HCT116 (cell line): ENCODE measurements around the gene TBRG1. TPM values are rescaled to one million over a fixed set of nuclear protein-coding genes. Genes with fewer than 3 reads are reported as not detected.
A peak's percentile ranks its signal among the peaks of the same experiment; 100 is the strongest.

Experiments used
- ATAC-seq: fragments of 200-7000 bp; cut with Tn5 transposase; 2 replicates; pipeline ENCODE4 v1.9.1; 2020; ENCODE audit warnings: mild to moderate bottlenecking, moderate library complexity
- BruUV-seq: library from RNA; stranded (reverse); fragments of 400-500 nt; replicated peaks from 2 replicates; lab custom pipeline; 2021; lab: Mats Ljungman, UMichigan
- CTCF ChIA-PET: fragments of 300-600 bp; sonication (Branson Sonifier 250); formaldehyde crosslinking; loops from one replicate; lab custom pipeline; 2021; ENCODE audit warnings: antibody characterized with exemption; lab: Charles Lee
- POLR2A ChIA-PET: fragments of 300-600, 350-600 bp; sonication (Branson Sonifier 250); formaldehyde crosslinking; loops from one replicate; lab custom pipeline; 2021; ENCODE audit warnings: antibody characterized with exemption; lab: Charles Lee
- RAD21 ChIA-PET, 2 experiments: fragments of 300-600 bp; sonication (Branson Sonifier 250); formaldehyde crosslinking; loops; one replicate each; lab custom pipeline; 2023; ENCODE audit warnings: low total read pairs in 2 of 2; ENCODE audit not compliant: uncharacterized antibody in 2 of 2, unreplicated experiment in 2 of 2, low non-redundant PET in 1 of 2; lab: Charles Lee
- DNase-seq: peaks from one replicate; pipeline ENCODE4 v3.0.0-alpha.2; 2010; ENCODE audit warnings: low read depth, low spot score
- H2AFZ ChIP-seq: fragments of 200-600 bp; shearing (Covaris generic), sonication (generic); 2 replicates; pipeline ENCODE4 v1.6.1; 2017; ENCODE audit warnings: low read depth, mixed run types, mixed read lengths, antibody characterized with exemption, low read length; ENCODE audit not compliant: poor library complexity, severe bottlenecking
- H3K27ac ChIP-seq: 2 replicates; pipeline ENCODE4 v1.5.1; 2012; ENCODE audit warnings: low read depth, low read length
- H3K27me3 ChIP-seq: fragments of 200-600 bp; sonication (generic); 2 replicates; pipeline ENCODE4 v1.6.1; 2016; ENCODE audit warnings: mixed run types, low read length, mixed read lengths; ENCODE audit not compliant: insufficient read depth
- H3K36me3 ChIP-seq, 2 experiments: fragments of 200-500 bp in 1 of 2; fragments of 200-600 bp in 1 of 2; sonication (Bioruptor generic) in 1 of 2; sonication (generic) in 1 of 2; 2 replicates each; pipeline versions ENCODE4 v1.5.1 to v1.6.1; 2014 to 2016; ENCODE audit warnings: low read length in 2 of 2, inconsistent platforms in 1 of 2, mixed read lengths in 1 of 2, mixed run types in 1 of 2; ENCODE audit not compliant: insufficient read depth in 2 of 2, control insufficient read depth in 1 of 2
- H3K4me1 ChIP-seq, 2 experiments: fragments of 200-600 bp in 1 of 2; sonication (generic) in 1 of 2; 2 replicates each; pipeline versions ENCODE4 v1.5.1 to v1.6.1; 2012 to 2017; ENCODE audit warnings: low read length in 2 of 2, inconsistent platforms in 1 of 2, mild to moderate bottlenecking in 1 of 2, mixed read lengths in 1 of 2, mixed run types in 1 of 2, moderate library complexity in 1 of 2; ENCODE audit not compliant: insufficient read depth in 2 of 2, control insufficient read depth in 1 of 2
- H3K4me2 ChIP-seq: fragments of 200-600 bp; sonication (generic); 2 replicates; pipeline ENCODE4 v1.6.1; 2017; ENCODE audit warnings: mixed run types, low read length, mixed read lengths
- H3K4me3 ChIP-seq, 2 experiments: fragments of 200-600 bp in 1 of 2; sonication (generic) in 1 of 2; replicated peaks in 1 of 2; 2 replicates each; pipeline ENCODE4 v1.5.1; 2011 to 2016; ENCODE audit warnings: low read length in 2 of 2, control low read depth in 1 of 2, low read depth in 1 of 2, mild to moderate bottlenecking in 1 of 2, mixed read lengths in 1 of 2, mixed run types in 1 of 2
- H3K79me2 ChIP-seq: fragments of 200-600 bp; sonication (generic); 2 replicates; pipeline ENCODE4 v1.6.1; 2017; ENCODE audit warnings: mild to moderate bottlenecking, mixed run types, low read length, moderate library complexity, mixed read lengths; ENCODE audit not compliant: insufficient read depth
- H3K9ac ChIP-seq: fragments of 200-600 bp; sonication (generic); 2 replicates; pipeline ENCODE4 v1.6.1; 2016; ENCODE audit warnings: low read length, mixed read lengths
- H3K9me2 ChIP-seq: fragments of 200-600 bp; sonication (generic), shearing (Covaris generic); 2 replicates; pipeline ENCODE4 v1.6.1; 2017; ENCODE audit warnings: mixed run types, mild to moderate bottlenecking, moderate library complexity; ENCODE audit not compliant: insufficient read depth
- H3K9me3 ChIP-seq, 2 experiments: fragments of 200-500 bp in 1 of 2; fragments of 200-600 bp in 1 of 2; sonication (Bioruptor generic) in 1 of 2; sonication (generic) in 1 of 2; 2 replicates each; pipeline ENCODE4 v1.6.1; 2014 to 2017; ENCODE audit warnings: low read length in 2 of 2, mixed read lengths in 2 of 2, inconsistent platforms in 1 of 2, low read depth in 1 of 2, mild to moderate bottlenecking in 1 of 2, mixed run types in 1 of 2, moderate library complexity in 1 of 2; ENCODE audit not compliant: control insufficient read depth in 1 of 2, insufficient read depth in 1 of 2
- H4K20me1 ChIP-seq: fragments of 200-600 bp; sonication (generic), shearing (Covaris generic); 2 replicates; pipeline ENCODE4 v1.6.1; 2017; ENCODE audit warnings: mixed run types, mild to moderate bottlenecking, moderate library complexity; ENCODE audit not compliant: insufficient read depth
- CEBPB ChIP-seq: IDR thresholded peaks from 2 replicates; pipeline ENCODE4 v1.6.1; 2012; ENCODE audit warnings: low read depth
- EGR1 ChIP-seq: IDR thresholded peaks from 2 replicates; pipeline ENCODE4 v1.6.1; 2012; ENCODE audit warnings: low read depth
- EZH2 ChIP-seq: fragments of 200-600 bp; sonication (generic); IDR thresholded peaks from 2 replicates; pipeline ENCODE4 v1.6.1; 2017; ENCODE audit warnings: antibody characterized with exemption, mixed run types
- FOSL1 ChIP-seq: IDR thresholded peaks from 2 replicates; pipeline ENCODE4 v1.6.1; 2012; ENCODE audit warnings: low read depth
- JUND ChIP-seq: IDR thresholded peaks from 2 replicates; pipeline ENCODE4 v1.6.1; 2012
- POLR2A ChIP-seq: IDR thresholded peaks from 2 replicates; pipeline ENCODE4 v1.7.0; 2011; ENCODE audit warnings: borderline replicate concordance; ENCODE audit not compliant: insufficient read depth, insufficient read length; ENCODE audit errors: extremely low read depth
- RAD21 ChIP-seq: IDR thresholded peaks from 2 replicates; pipeline ENCODE4 v1.6.1; 2012; ENCODE audit warnings: low read depth, mild to moderate bottlenecking
- SIN3A ChIP-seq: IDR thresholded peaks from 2 replicates; pipeline ENCODE4 v1.6.1; 2012; ENCODE audit warnings: low read depth
- SP1 ChIP-seq: IDR thresholded peaks from 2 replicates; pipeline ENCODE4 v1.6.1; 2012; ENCODE audit warnings: low read depth
- TCF7L2 ChIP-seq: IDR thresholded peaks from 2 replicates; pipeline ENCODE4 v1.7.0; 2011; ENCODE audit warnings: borderline replicate concordance, inconsistent platforms; ENCODE audit not compliant: insufficient read depth, insufficient read length; ENCODE audit errors: extremely low read depth
- YY1 ChIP-seq: IDR thresholded peaks from 2 replicates; pipeline ENCODE4 v1.6.1; 2011; ENCODE audit warnings: low read length, low read depth, moderate library complexity, mild to moderate bottlenecking; ENCODE audit not compliant: insufficient replicate concordance; ENCODE audit errors: extremely low read depth
- ZFX ChIP-seq: fragments of 450-650 bp; IDR thresholded peaks from 2 replicates; pipeline ENCODE4 v1.6.1; 2017
- ZNF274 ChIP-seq: fragments of 200-500 bp; sonication (Bioruptor generic); IDR thresholded peaks from 2 replicates; pipeline ENCODE4 v1.6.1; 2014; ENCODE audit warnings: mild to moderate bottlenecking, low read depth, low read length, inconsistent platforms
- intact Hi-C: fragments of 100-400 bp; cut with micrococcal nuclease; formaldehyde crosslinking; loops from 2 replicates; pipeline ENCODE4 v1.10.0; 2022
- total RNA-seq: library from RNA; stranded (reverse); gene quantifications from one replicate; pipeline ENCODE4 v1.2.1, GENCODE V29; 2021; ENCODE audit not compliant: unreplicated experiment
- TF ChIP-seq, protein P1 (sequence below), 3 experiments: fragments of 200-600 bp in 1 of 3; sonication (generic) in 1 of 3; IDR thresholded peaks in 2 of 3; conservative IDR thresholded peaks in 1 of 3; 2 replicates each; pipeline ENCODE4 v1.5.1; 2012 to 2017; ENCODE audit warnings: low read depth in 2 of 3, low read length in 2 of 3, antibody characterized with exemption in 1 of 3, borderline replicate concordance in 1 of 3, control low read depth in 1 of 3, mild to moderate bottlenecking in 1 of 3, mixed read lengths in 1 of 3, mixed run types in 1 of 3, moderate library complexity in 1 of 3; ENCODE audit not compliant: insufficient read depth in 1 of 3
- TF ChIP-seq, protein P2 (sequence below): IDR thresholded peaks from 2 replicates; pipeline ENCODE4 v1.6.1; 2012
- TF ChIP-seq, protein P3 (sequence below): IDR thresholded peaks from 2 replicates; pipeline ENCODE4 v1.6.1; 2012

Gene TBRG1
- total RNA-seq, 1 experiment from 2014 or later: 29.6 TPM

DNA sequence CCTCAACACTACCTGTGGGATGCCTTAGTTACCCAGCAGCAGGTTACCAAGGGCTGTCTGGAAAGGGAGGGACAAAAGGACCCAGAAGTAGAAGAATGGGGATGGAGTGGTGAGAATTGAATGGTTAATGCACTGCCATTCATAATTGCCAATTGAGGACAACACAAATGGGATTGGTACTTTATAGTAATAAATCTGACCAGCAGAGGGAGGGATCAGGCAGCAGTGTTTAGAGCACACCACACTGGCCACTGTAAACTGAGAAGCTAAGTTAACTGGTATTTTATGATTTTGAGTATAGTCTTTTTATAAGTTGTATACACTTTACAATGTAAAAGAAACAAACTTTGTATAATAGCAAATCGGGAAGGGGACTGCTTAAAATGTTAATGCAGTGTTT is 10.7 kb downstream of the TBRG1 start:
- H2AFZ ChIP-seq: no peak overlapping the region
- no peak overlapping the region for H3K4me3 ChIP-seq
- intact Hi-C loops: no loop called here
- no peak overlapping the region for H3K9ac ChIP-seq
- DNase-seq: no peak
- ChIA-PET POLR2A (no interaction called here), CTCF (interaction anchor here (0.6 to 2.6 kb wide), 4 partner anchors 10 to 161 kb away, joined by 3 to 6 read pairs (median 3); no protein-coding TSS in a partner anchor), RAD21 (no interaction called here)
- no peak overlapping the region for H3K4me2 ChIP-seq
- H3K27me3 ChIP-seq: no peaks in the 10 kb centered on the region
- H3K9me2 ChIP-seq: no peaks in the 10 kb centered on the region
- no peak overlapping the region for H3K27ac ChIP-seq
- peaks cover 38 to 47% of the 10 kb centered on the region in 2 experiments for H3K36me3 ChIP-seq
- no TSS peak for BruUV-seq
- peaks cover 2% of the 10 kb centered on the region; the same call in 1 of the 2 replicates for H3K79me2 ChIP-seq
- TF ChIP-seq, protein P1, sequence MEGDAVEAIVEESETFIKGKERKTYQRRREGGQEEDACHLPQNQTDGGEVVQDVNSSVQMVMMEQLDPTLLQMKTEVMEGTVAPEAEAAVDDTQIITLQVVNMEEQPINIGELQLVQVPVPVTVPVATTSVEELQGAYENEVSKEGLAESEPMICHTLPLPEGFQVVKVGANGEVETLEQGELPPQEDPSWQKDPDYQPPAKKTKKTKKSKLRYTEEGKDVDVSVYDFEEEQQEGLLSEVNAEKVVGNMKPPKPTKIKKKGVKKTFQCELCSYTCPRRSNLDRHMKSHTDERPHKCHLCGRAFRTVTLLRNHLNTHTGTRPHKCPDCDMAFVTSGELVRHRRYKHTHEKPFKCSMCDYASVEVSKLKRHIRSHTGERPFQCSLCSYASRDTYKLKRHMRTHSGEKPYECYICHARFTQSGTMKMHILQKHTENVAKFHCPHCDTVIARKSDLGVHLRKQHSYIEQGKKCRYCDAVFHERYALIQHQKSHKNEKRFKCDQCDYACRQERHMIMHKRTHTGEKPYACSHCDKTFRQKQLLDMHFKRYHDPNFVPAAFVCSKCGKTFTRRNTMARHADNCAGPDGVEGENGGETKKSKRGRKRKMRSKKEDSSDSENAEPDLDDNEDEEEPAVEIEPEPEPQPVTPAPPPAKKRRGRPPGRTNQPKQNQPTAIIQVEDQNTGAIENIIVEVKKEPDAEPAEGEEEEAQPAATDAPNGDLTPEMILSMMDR (IDR thresholded peaks at IDR 0.05 in 2 of 3, conservative IDR thresholded peaks at IDR 0.05 in 1 of 3; ENCODE audit: borderline replicate concordance in 1 of 3, insufficient read depth in 1 of 3, low read depth in 2 of 3, low read length in 2 of 3): peak; percentile 14 to 43 (median 27); a peak in 3 of 6 replicates
- peak; percentile 16; the same call in 1 of the 2 replicates for TF ChIP-seq RAD21
- TF ChIP-seq EZH2: no peak
- TF ChIP-seq, all 23 proteins: peak for 2
- H3K9me3 ChIP-seq: no peaks in the 10 kb centered on the region
- H4K20me1 ChIP-seq: no peaks in the 10 kb centered on the region
- no peaks in the 10 kb centered on the region for H3K4me1 ChIP-seq
- peak; percentile 93 for ATAC-seq

DNA sequence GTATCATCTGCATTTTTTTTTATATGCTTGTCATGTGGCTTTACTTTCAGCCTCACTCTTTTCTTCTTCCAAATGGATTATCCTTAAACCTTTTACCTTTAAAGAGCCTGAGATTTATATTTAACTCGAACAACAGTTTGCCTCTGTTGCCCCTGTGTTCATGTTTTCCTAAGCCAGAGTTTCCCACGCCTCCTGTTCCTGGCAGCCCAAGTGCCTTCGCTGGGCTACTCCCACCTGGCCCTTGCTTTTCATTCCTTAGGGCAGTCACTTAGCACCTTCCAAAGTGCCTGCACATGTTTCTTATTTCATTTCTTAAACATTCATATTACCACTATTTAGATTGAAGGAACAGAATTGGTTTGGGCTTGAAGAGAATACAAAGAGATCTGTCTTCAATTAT is 13.3 kb downstream of the TBRG1 start:
- intact Hi-C loops: no loop called here
- Histone ChIP-seq H3K4me2 (no peak overlapping the region), H3K36me3 (peaks cover 26 to 40% of the 10 kb centered on the region in 2 experiments), H3K27ac (no peak overlapping the region), H3K79me2 (no peaks in the 10 kb centered on the region), H4K20me1 (no peaks in the 10 kb centered on the region), H2AFZ (no peak overlapping the region), H3K9ac (no peak overlapping the region), H3K9me3 (peaks cover 0 to 7% of the 10 kb centered on the region in 2 experiments; a peak in 1 of 4 replicates), H3K4me1 (no peaks in the 10 kb centered on the region), H3K9me2 (no peaks in the 10 kb centered on the region), H3K4me3 (no peak overlapping the region), H3K27me3 (no peaks in the 10 kb centered on the region)
- POLR2A ChIA-PET: no interaction called here
- DNase-seq (no peak), ATAC-seq (no peak)
- no peak for TF ChIP-seq ZFX
- no peak for TF ChIP-seq POLR2A
- no peak for TF ChIP-seq YY1
- TF ChIP-seq, protein P1 (IDR thresholded peaks at IDR 0.05 in 2 of 3, conservative IDR thresholded peaks at IDR 0.05 in 1 of 3; ENCODE audit: borderline replicate concordance in 1 of 3, insufficient read depth in 1 of 3, low read depth in 2 of 3, low read length in 2 of 3): no peak
- no peak for TF ChIP-seq SIN3A
- TF ChIP-seq EZH2: no peak
- no peak for TF ChIP-seq JUND
- TF ChIP-seq SP1: no peak
- TF ChIP-seq ZNF274: no peak
- no peak for TF ChIP-seq CEBPB
- TF ChIP-seq, protein P2, sequence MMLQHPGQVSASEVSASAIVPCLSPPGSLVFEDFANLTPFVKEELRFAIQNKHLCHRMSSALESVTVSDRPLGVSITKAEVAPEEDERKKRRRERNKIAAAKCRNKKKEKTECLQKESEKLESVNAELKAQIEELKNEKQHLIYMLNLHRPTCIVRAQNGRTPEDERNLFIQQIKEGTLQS: no peak
- TF ChIP-seq, protein P3, sequence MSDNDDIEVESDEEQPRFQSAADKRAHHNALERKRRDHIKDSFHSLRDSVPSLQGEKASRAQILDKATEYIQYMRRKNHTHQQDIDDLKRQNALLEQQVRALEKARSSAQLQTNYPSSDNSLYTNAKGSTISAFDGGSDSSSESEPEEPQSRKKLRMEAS: no peak
- TF ChIP-seq TCF7L2: no peak
- TF ChIP-seq EGR1: no peak
- no peak for TF ChIP-seq FOSL1
- CTCF ChIA-PET: no interaction called here
- TSS peak; percentile 91 for BruUV-seq
- RAD21 ChIA-PET: no interaction called here
